Tibial nerve (tissue), 4 donors: ENCODE data around the gene ARHGAP6. TPM values are rescaled to one million over a fixed set of nuclear protein-coding genes. Genes with fewer than 3 reads are reported as not detected.
A peak's percentile ranks its signal among the peaks of the same experiment; 100 is the strongest.

Experiments
- DNase-seq, 2 donors: peaks; one replicate each; pipeline ENCODE4 v3.0.0-alpha.2; 2019; ENCODE audit warnings: low spot score in 2 of 2
- H3K27ac ChIP-seq, 4 donors: fragments of 200-600 bp; sonication (generic) in 3 of 4; one replicate each; pipeline ENCODE4 v1.5.1; 2017 to 2019; ENCODE audit warnings: mild to moderate bottlenecking in 1 of 4
- H3K27me3 ChIP-seq, 2 donors: fragments of 200-600 bp; sonication (generic) in 1 of 2; one replicate each; pipeline versions ENCODE4 v1.5.1 to v1.6.0; 2017 to 2019
- H3K36me3 ChIP-seq, 3 donors: fragments of 200-600 bp; sonication (generic); one replicate each; pipeline ENCODE4 v1.5.1; 2018 to 2019
- H3K4me1 ChIP-seq, 4 donors: fragments of 200-600 bp; sonication (generic) in 3 of 4; one replicate each; pipeline ENCODE4 v1.5.1; 2017 to 2019
- H3K4me3 ChIP-seq, 4 donors: fragments of 200-600 bp; sonication (generic) in 3 of 4; one replicate each; pipeline ENCODE4 v1.5.1; 2017 to 2019; ENCODE audit warnings: mild to moderate bottlenecking in 1 of 4, moderate library complexity in 1 of 4
- H3K9me3 ChIP-seq, 4 donors: fragments of 200-600 bp; sonication (generic) in 3 of 4; one replicate each; pipeline ENCODE4 v1.5.1; 2017 to 2019
- EP300 ChIP-seq, 2 donors: sonication (generic); formaldehyde crosslinking; IDR thresholded peaks; one replicate each; pipeline ENCODE4 v1.6.1; 2017; ENCODE audit warnings: antibody characterized with exemption in 2 of 2, mild to moderate bottlenecking in 1 of 2
- POLR2A ChIP-seq, 2 donors: fragments of 450-650 bp; IDR thresholded peaks; one replicate each; pipeline ENCODE4 v1.6.1; 2017; ENCODE audit warnings: antibody characterized with exemption in 2 of 2, mild to moderate bottlenecking in 2 of 2, moderate library complexity in 2 of 2
- WGBS, 2 donors: methylation state at CpG; one replicate each; pipeline ENCODE4 v1.1.5; 2018; 5-methylcytosine and 5-hydroxymethylcytosine counted together
- total RNA-seq, 4 donors: library from RNA; depleted of rRNA; stranded (reverse); fragments of >200 nt; gene quantifications; one replicate each; pipeline ENCODE4 v1.1.0, GENCODE V29; 2016
- TF ChIP-seq, protein P1 (sequence below), 5 experiments: fragments of 200-600 bp in 3 of 5; fragments of 450-650 bp in 2 of 5; sonication (generic) in 3 of 5; IDR thresholded peaks; one replicate each; pipeline ENCODE4 v1.5.1; 2016 to 2019; ENCODE audit warnings: antibody characterized with exemption in 5 of 5, mild to moderate bottlenecking in 3 of 5, moderate library complexity in 2 of 5

ARHGAP6 gene
- total RNA-seq, 4 donors from 2014 or later: 16.0 to 51.9 (median 39.3) TPM

DNA sequence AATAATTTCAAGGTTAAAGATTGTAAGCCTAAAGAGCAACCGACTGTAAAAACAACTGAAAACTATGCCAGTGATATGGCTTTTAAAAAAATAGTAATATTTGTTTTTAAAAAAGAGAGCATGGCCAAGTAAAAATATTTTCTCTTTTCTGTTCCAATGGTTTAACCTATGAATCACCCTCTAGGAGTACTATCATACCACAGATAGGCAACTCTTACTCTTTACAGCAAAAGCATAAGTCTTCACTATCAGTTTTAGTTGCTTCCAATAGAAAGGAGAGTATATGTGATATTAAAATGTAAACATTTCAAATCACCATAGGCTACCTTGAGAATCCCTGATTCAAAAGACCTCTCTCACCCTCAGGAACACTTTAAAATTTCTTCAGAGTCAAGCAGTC, 269.9 kb downstream of the ARHGAP6 start:
- no peaks in the 10 kb centered on the region for H3K36me3 ChIP-seq
- no peaks in the 10 kb centered on the region for H3K9me3 ChIP-seq
- no peak for DNase-seq
- TF ChIP-seq POLR2A (IDR thresholded peaks at IDR 0.05) (no peak), EP300 (IDR thresholded peaks at IDR 0.05) (no peak)
- TF ChIP-seq, protein P1, sequence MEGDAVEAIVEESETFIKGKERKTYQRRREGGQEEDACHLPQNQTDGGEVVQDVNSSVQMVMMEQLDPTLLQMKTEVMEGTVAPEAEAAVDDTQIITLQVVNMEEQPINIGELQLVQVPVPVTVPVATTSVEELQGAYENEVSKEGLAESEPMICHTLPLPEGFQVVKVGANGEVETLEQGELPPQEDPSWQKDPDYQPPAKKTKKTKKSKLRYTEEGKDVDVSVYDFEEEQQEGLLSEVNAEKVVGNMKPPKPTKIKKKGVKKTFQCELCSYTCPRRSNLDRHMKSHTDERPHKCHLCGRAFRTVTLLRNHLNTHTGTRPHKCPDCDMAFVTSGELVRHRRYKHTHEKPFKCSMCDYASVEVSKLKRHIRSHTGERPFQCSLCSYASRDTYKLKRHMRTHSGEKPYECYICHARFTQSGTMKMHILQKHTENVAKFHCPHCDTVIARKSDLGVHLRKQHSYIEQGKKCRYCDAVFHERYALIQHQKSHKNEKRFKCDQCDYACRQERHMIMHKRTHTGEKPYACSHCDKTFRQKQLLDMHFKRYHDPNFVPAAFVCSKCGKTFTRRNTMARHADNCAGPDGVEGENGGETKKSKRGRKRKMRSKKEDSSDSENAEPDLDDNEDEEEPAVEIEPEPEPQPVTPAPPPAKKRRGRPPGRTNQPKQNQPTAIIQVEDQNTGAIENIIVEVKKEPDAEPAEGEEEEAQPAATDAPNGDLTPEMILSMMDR (IDR thresholded peaks at IDR 0.05): no peak
- H3K27me3 ChIP-seq: no peaks in the 10 kb centered on the region
- H3K27ac ChIP-seq: no peak overlapping the region
- 44 to 46% methylated on average over 1 of the region's 1 CpG for WGBS, 2 donors
- H3K4me1 ChIP-seq: no peaks in the 10 kb centered on the region
- no peak overlapping the region for H3K4me3 ChIP-seq

DNA sequence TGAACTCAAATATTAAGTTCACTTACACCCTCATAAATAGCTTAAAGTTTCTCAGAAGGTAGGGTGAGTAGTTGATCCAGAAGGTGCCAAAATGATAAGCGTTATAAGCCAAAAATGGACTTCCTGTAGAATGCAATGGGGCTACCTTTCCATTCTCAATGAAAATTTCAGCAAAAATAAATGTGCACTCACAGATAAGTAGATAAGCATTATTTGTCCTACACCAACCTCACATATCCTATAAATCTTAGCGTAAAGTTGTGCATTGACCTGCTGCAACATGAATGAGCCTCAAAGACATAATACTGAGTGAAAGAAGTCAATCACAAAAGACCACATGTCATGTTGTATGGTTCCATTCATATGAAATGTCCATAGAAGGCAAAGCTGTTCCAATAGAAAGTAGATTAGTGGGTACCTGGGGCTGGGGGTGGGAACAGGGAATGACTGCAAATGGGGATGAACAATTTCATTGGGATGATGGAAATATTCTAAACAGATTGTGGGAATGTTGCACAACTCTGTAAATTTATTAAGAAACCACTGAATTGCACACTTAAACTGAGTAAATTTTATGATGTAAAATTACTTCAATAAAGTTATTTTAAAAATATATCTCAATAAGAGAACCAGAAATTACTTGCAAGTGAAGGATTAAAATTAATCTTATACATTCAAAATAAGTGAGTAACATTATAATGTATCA, 271.6 kb downstream of the ARHGAP6 start:
- DNase-seq: no peak
- WGBS, 2 donors: 89 to 96% methylated on average over 2 of the region's 2 CpGs
- no peaks in the 10 kb centered on the region for H3K27me3 ChIP-seq

DNA sequence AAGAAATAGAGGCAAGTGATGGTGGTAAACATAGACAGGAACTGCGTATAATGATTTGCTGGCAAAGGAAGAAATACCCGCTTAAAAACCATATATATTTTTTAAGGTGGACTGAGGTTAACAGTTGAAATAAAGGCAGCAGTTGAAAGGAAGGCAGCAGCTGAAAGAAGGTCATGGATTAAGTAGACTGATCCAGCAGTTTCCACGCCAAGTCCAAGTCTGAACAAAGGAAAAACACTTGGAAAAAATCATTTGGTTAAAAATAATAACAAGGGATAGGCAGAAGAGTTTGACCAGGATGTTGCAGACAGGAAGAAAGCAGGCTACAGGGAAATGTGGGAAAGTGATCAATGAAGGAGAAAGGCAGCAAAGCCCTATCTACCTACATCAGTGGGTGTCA, 278.9 kb downstream of the ARHGAP6 start:
- TF ChIP-seq, protein P1 (IDR thresholded peaks at IDR 0.05): no peak
- no peak for TF ChIP-seq POLR2A (IDR thresholded peaks at IDR 0.05)
- no peak for TF ChIP-seq EP300 (IDR thresholded peaks at IDR 0.05)
- H3K9me3 ChIP-seq: no peaks in the 10 kb centered on the region
- H3K4me3 ChIP-seq: no peak overlapping the region
- WGBS, 2 donors: 42 to 53% methylated on average over 3 of the region's 3 CpGs
- peaks cover 0 to 5% (median 0%) of the 10 kb centered on the region in 4 donors for H3K4me1 ChIP-seq
- H3K27ac ChIP-seq: peak overlapping the region in 3 of 4 donors; percentile 5 to 71 (median 38)
- no peaks in the 10 kb centered on the region for H3K27me3 ChIP-seq
- DNase-seq: no peak
- no peaks in the 10 kb centered on the region for H3K36me3 ChIP-seq

More for the DNA sequence above, 271.6 kb downstream of the ARHGAP6 start:
- H3K9me3 ChIP-seq: no peaks in the 10 kb centered on the region
- no peak overlapping the region for H3K27ac ChIP-seq
- H3K4me1 ChIP-seq: no peaks in the 10 kb centered on the region
- TF ChIP-seq, protein P1 (IDR thresholded peaks at IDR 0.05): no peak
- TF ChIP-seq POLR2A (IDR thresholded peaks at IDR 0.05): no peak
- TF ChIP-seq EP300 (IDR thresholded peaks at IDR 0.05): no peak
- H3K4me3 ChIP-seq: no peak overlapping the region
- H3K36me3 ChIP-seq: no peaks in the 10 kb centered on the region

DNA sequence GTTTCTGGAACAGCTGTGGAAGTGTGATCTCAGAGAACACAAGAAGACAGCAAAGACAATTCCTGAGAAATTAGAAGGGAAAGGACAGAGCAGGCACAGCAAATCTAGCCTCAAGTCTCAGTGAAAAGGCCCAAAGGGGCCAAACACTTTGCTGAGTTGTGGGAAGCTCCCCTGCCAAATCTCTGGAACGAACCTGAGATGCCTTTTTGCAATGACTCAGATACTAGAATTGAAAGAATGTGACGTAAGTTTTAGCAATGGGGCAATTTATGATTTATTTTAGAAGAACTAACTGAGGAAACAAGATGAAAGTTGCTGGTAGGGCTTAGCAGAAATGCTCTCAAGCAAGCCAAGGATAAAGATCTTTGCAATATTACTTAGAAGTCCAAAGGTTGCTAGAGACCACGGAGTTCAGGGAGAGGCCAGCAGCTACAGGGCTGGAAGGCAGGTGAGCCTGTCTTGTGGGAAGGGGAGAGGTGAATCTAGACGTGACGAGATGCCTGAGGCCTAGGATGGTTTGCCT, 279.7 kb downstream of the ARHGAP6 start:
- WGBS, 2 donors: 52 to 64% methylated on average over 4 to 5 of the region's 5 CpGs
- Histone ChIP-seq H3K27me3 (no peaks in the 10 kb centered on the region), H3K4me3 (no peak overlapping the region), H3K4me1 (peaks cover 0 to 6% (median 0%) of the 10 kb centered on the region in 4 donors), H3K9me3 (no peaks in the 10 kb centered on the region), H3K27ac (peak overlapping the region in 3 of 4 donors; percentile 5 to 71 (median 38)), H3K36me3 (no peaks in the 10 kb centered on the region)
- DNase-seq: no peak
- TF ChIP-seq, protein P1 (IDR thresholded peaks at IDR 0.05): no peak
- peak in 1 of 2 donors; percentile 51 for TF ChIP-seq EP300 (IDR thresholded peaks at IDR 0.05)

DNA sequence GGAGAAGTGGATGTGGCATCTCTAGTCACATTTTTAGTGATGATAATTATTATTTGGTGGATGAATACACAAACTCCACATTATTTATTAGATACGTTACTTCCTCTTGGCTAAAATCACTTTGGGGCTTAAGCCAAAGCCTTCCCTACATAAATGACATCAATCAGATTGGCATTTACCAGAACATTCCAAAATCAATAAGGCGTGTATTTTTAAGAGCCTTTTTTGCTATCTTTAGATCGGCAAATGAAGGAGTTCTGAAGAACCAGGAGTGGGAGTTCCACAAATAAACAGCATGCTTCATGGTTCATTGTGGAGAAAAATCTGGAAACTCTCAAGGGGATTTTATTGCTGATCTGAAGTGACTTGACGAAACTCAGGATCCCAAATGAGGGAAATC, 282.8 kb downstream of the ARHGAP6 start:
- DNase-seq: no peak
- no peaks in the 10 kb centered on the region for H3K27me3 ChIP-seq
- H3K9me3 ChIP-seq: no peaks in the 10 kb centered on the region
- no peak overlapping the region for H3K4me3 ChIP-seq
- peak overlapping the region in 1 of 4 donors; percentile 63 for H3K27ac ChIP-seq
- no peaks in the 10 kb centered on the region for H3K36me3 ChIP-seq
- TF ChIP-seq EP300 (IDR thresholded peaks at IDR 0.05): no peak
- no peak for TF ChIP-seq POLR2A (IDR thresholded peaks at IDR 0.05)
- TF ChIP-seq, protein P1 (IDR thresholded peaks at IDR 0.05): no peak
- 28 to 48% methylated on average over 4 of the region's 4 CpGs for WGBS, 2 donors
- peaks cover 0 to 6% (median 0%) of the 10 kb centered on the region in 4 donors for H3K4me1 ChIP-seq
